Stomach (tissue), 4 donors: Measurements from ENCODE around the gene NSMCE4A.

Source experiments
- POLR2A ChIP-seq, 4 donors: fragments of 450-650 bp; IDR thresholded peaks; one replicate each; pipeline ENCODE4 v1.6.1; 2016; ENCODE audit warnings: antibody characterized with exemption in 4 of 4, control low read depth in 2 of 4, mild to moderate bottlenecking in 1 of 4, moderate library complexity in 1 of 4
- TF ChIP-seq, protein P1 (sequence below), 7 experiments: fragments of 450-650 bp in 4 of 7; fragments of 200-600 bp in 3 of 7; sonication (generic) in 3 of 7; IDR thresholded peaks; one replicate each; pipeline ENCODE4 v1.5.1; 2016 to 2019; ENCODE audit warnings: antibody characterized with exemption in 7 of 7, control low read depth in 2 of 7, mild to moderate bottlenecking in 1 of 7

DNA sequence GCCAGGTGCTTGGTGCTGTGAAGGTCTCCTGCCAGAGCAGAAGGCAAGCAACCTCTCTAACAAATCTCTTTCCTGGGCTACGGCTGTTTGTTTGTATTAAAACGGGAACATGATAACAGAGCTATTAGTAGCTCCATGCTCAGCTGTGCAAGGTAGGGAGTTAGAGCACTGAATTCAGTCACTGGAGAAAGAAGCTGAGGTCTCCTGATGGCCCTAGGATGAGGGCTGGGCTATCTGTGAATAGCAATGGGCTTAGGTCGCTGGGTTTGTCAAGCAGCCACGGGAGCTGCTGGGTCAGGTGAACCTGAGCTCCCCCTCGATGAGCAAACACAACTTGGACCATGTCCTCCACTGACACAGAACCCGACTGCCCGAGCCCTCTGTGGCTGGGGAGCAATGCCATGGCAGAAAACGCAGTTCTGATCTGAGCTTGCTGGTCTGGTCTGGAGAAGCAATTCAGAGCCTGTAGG, 38.3 kb upstream of the NSMCE4A start:
- TF ChIP-seq POLR2A (IDR thresholded peaks at IDR 0.05): no peak
- TF ChIP-seq, protein P1, sequence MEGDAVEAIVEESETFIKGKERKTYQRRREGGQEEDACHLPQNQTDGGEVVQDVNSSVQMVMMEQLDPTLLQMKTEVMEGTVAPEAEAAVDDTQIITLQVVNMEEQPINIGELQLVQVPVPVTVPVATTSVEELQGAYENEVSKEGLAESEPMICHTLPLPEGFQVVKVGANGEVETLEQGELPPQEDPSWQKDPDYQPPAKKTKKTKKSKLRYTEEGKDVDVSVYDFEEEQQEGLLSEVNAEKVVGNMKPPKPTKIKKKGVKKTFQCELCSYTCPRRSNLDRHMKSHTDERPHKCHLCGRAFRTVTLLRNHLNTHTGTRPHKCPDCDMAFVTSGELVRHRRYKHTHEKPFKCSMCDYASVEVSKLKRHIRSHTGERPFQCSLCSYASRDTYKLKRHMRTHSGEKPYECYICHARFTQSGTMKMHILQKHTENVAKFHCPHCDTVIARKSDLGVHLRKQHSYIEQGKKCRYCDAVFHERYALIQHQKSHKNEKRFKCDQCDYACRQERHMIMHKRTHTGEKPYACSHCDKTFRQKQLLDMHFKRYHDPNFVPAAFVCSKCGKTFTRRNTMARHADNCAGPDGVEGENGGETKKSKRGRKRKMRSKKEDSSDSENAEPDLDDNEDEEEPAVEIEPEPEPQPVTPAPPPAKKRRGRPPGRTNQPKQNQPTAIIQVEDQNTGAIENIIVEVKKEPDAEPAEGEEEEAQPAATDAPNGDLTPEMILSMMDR (IDR thresholded peaks at IDR 0.05): no peak
